HG03442 (cell line): ENCODE data around the gene NCMAP.

Experiments used
- ATAC-seq: cut with Tn5 transposase; IDR thresholded peaks from one replicate; pipeline ENCODE4 v1.9.1; 2021; ENCODE audit warnings: mild to moderate bottlenecking, moderate library complexity; ENCODE audit not compliant: unreplicated experiment

The NCMAP gene

GRCh38 chr1:24568475-24568874 is 12.6 kb downstream of the NCMAP start:
- no peak for ATAC-seq

DNA sequence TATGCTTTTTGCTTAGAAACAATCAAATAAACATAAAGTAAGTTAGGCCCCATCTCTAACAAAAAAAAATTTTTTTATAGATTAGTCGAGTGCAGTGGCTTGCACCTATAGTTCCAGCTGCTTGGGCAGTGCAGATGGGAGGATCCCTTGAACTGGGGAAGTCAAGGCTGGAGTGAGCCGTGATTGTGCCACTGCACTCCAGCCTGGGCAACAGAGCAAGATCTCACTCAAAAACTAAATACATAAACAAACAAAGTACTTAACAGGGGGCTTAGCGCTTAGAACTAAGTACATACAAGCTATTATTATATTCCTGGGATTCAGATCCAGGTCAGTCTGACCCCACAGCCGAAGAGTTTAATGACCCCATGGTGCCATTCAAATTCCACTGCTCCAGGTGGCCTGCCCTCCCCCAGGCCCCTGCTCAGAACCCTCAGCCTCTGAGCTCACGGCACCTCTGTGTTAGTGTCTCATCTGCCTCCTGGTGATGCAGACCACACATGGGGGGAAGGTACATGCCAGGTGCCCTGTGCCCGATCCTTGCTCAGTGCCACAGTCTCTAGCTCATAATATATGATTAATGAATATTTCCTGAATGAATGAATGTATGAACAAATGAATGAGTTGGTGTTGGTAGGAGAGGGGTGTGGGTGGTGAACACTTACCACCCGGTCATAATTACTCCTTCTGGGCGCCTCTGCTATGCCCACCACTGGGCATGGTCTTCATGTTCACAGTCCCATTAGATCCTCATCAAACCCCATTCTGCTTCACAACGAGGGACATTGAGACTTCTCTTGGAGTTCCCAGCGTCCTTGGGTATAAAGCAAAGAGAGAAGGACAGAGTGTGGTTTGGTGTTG is 14.6 kb downstream of the NCMAP start:
- no peak for ATAC-seq

- no peak for ATAC-seq
These were observed 16.4 kb downstream of the NCMAP start for GRCh38 chr1:24572301-24572700.

DNA sequence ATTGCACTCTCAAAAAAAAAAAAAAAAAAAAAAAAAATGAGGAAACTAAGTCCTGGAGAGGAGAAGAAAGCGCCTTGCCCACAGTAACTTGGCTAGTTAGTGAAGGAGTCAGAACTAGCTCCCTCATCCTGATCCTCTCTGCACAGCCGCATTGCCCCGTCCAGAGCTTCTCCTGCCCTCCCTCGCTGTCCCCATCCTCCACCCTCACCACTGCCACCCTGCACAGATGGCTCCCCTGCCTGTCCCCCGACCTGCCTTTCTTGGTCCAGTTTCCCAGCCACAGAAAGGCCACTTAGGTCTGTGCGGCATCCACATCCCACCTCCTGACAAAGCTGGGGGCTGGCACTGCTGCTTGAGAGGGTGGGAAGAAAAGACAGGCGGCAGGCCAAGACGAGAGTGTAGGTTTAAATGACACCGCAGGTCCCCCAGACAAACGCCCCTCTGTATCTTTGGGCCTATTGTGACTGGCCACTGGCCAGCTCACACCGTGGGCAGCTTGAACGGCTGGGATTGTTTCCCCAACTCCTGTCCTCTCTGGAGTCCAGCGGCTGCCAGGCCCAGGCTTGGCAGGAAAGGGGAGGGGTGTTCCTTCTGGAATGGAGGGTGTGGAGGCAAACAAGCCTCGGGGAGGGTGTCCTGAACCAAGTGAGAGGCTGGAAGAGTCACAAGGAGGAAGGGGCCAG is 20.2 kb downstream of the NCMAP start:
- ATAC-seq, result no peak

GRCh38 chr1:24578846-24579245 is 23.0 kb downstream of the NCMAP start:
- no peak for ATAC-seq

GRCh38 chr1:24580756-24581155 is 24.9 kb downstream of the NCMAP start:
- ATAC-seq, result no peak

DNA sequence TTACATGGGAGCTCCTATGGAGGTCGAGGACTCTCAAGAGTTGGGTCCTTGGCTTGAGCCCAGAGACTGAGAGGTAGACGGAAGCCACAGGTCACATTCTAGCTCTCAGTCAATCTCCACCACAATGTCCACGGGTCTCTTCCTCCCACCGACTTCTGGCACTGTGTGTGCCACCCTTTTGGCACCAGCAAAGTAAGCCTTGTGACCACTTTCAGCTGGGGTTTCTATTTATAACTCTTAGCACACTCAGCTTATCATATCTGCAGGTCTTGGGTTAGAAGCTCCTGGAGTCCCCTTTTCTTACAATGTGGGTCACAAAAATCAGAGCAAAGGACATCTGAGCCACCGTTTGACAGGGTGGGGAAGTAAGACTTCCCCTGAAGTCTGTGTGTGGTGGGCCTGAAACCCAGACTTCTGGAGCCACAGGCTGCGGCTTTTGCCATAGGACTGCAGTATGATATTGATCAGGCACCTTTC is 28.3 kb downstream of the NCMAP start:
- no peak for ATAC-seq

GRCh38 chr1:24586119-24586518 is 30.2 kb downstream of the NCMAP start:
- no peak for ATAC-seq

DNA sequence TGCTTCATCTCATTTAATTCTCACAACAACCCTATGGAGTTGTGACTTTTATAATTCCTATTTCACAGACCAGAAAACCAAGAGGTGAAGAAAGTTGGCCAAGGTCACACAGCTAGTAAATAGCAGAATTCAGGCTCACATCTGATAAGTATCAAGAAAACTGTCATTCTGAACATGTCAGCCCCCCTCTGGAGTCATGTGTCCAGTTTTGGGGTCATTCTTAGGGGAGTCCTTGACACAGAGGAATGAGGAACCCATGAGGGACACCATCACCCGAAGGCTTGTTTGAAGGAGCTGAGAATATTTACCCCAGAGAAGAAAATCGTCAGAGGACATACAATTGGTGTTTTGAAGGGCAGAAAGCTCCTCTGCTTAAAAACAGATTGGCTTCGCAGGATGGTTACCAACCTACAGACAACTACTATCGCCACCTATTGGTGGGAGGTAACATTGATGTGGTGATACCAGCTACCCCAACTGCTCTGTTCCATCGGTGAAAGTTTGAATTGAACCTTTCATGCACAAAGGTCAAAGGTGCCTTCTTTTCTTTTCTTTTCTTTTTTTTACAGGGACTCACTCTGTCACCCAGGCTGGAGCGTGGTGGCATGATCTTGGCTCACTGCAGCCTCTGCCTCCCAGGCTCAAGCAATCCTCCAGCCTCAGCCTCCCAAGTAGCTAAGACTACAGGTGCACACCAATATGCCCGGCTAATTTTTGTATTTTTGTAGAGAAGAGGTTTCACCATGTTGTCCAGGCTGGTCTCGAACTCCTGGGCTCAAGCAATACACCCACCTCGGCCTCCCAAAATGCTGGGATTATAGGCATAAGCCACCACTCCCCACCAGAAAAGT is 31.3 kb downstream of the NCMAP start:
- ATAC-seq, result no peak

- ATAC-seq, result no peak
These were observed 32.7 kb downstream of the NCMAP start for GRCh38 chr1:24588573-24588972.

DNA sequence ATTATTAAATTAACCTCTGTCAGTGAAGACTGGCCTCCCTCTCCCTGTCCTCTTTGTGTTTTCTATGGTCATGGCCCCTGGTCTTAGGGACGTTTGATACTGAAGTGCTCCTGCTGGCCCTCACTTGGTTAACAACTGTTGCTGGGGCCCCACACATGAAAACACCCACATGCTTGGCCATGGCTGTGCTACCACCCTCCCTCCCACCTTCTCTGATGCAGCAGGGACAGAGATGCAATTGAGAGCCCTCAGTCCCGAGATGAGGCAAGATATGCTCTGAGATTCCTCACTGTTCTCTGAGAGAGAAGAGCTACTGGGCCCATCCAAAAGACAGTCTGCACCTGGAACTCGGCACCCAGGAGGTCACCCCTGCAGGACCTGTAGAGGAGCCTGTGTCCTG is 33.3 kb downstream of the NCMAP start:
- ATAC-seq, result no peak

DNA sequence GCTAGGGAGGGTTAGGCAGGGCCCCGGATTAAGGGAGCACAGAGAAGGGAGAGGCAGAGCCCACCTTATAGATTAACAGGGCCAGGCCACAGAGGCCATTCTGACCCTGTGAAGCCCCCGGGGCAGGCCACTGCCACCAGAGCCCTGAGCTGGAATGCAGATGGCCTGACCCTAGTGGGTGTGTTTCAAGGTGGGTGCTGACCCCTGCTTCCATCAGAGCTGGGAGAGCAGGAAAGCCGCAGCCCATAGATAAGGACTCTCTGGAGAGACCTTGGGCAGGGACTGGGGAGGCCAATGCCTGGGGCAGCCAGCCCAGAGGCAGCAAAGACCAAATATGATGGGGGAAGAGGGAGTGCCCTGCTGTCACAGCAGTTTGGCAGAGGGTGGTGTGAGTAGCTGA is 35.9 kb downstream of the NCMAP start:
- no peak for ATAC-seq

DNA sequence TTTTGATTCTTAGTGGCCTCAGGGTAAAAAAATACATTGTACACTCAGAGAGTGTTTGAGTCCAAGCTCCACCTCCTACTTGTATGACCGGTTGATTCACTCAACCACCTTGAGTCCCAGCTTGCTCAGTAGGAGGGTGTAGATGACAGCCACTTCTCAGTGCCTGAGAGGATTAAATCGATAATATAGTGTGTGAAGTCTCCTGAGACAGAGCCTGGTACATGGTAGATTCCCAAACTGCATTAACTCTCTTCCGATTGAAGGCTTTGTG is 38.4 kb downstream of the NCMAP start:
- no peak for ATAC-seq

- ATAC-seq, result no peak
These were observed 40.6 kb downstream of the NCMAP start for GRCh38 chr1:24596401-24596880.

DNA sequence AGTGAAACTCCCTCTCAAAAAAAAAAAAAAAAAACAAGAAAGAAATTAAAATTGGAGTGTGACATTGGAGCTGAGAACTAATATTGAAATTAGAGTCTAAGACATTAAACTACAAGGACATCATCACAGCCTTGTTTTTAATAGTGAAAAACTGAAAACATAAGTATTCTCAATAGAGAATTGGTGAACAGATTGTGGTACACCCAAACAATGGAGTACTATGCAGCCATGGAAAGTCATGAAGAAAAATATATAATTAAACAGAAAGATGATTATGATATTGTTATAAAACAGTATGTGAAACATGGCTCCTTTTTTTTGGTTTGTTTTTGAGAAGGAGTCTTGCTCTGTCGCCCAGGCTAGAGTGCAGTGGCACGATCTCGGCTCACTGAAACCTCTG is 43.4 kb downstream of the NCMAP start:
- no peak for ATAC-seq

DNA sequence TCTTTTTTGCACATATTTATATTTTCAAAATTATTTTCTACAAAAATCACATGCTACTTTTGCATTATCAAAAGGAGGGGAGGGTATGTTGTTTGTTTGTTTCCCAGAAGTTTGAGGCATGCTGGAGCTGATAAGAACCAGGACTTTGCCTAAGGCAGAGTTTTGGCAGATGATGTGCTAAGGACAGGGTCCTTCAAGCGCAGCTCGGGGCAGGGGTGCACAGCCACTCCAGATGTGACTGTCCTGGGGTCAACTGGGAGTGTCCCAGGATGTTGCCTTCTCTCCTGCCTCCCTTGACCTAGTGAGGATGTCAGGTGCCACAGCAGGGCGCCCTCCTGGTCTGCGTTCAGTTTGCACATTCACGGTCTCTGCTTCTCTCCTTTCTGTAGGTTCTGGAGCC is 44.7 kb downstream of the NCMAP start:
- no peak for ATAC-seq

- ATAC-seq, result no peak
These were observed 49.8 kb downstream of the NCMAP start for GRCh38 chr1:24605534-24606295.

DNA sequence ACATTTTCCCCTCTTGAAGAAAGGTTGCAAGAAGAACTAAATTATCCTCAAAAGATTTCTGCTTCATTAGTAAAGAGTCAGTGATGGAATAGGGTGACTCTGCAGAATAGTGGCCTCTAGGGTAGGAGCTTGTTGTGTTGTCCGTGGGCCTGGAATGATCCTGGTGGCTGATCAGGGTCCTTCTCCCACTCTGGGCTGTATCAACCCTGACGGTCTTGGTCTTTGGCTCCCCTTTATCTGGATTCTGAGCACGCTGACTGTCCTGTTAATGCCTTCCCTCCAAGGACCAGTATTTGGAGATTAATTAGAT is 50.4 kb downstream of the NCMAP start:
- no peak for ATAC-seq

GRCh38 chr1:24606621-24607020 is 50.7 kb downstream of the NCMAP start:
- no peak for ATAC-seq

GRCh38 chr1:24609949-24610517 is 54.1 kb downstream of the NCMAP start:
- no peak for ATAC-seq

- ATAC-seq, result no peak
These were observed 63.5 kb downstream of the NCMAP start for GRCh38 chr1:24619376-24619775.
